Measurements from ENCODE around the gene CAPN8.
A peak's percentile ranks its signal among the peaks of the same experiment; 100 is the strongest.

Gene CAPN8

DNA sequence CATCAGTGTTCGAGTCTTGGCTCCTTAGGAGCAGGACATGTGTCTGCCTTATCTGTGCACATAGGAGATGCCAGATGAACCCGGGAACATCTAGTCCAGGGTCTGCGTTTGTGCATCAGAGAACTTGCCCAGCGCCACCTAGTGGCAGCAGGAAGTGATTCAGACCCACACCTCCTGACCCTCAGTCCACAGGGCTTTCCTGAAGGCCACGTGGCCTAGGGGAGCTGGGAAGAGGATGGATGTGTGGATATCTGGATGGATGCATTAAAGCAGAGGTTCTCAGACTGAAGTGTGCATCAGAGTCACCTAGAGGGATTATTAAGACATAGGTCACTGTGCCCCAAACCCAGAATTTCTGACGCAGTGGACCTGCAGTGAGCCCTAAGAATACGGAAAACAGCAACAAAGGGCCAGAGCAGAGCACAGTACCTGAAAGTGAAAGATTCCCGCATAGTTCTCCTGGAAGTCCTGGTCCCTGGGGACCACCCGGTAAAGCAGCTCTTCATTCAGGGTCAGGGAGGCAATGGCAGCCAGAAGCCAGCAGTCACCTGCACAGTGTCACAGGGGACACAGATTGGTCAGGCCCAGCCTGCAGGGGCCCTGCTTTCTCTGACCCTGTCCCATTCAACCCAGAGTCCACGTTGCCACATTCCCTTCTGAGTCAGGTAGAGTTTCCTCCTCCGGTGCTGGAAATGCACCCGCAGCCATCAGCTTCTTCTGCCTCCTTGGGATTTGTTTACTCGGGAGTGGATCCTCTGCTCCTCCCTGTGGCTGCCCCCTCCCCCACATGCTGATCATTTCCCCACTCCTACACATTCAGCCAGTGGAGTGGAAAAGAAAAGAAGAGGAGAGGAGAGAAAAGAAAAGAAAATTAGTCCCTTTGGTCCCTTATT lies 37.0 kb downstream of the CAPN8 start:
- DNase-seq: peak in 1 of 2 donors; percentile 59
- Histone ChIP-seq H3K27ac (no peak overlapping the region), H3K9me3 (no peaks in the 10 kb centered on the region), H3K4me3 (no peak overlapping the region), H3K36me3 (no peaks in the 10 kb centered on the region), H3K4me1 (no peaks in the 10 kb centered on the region), H3K27me3 (peaks cover 0 to 4% of the 10 kb centered on the region in 2 donors)
- TF ChIP-seq, protein P1, sequence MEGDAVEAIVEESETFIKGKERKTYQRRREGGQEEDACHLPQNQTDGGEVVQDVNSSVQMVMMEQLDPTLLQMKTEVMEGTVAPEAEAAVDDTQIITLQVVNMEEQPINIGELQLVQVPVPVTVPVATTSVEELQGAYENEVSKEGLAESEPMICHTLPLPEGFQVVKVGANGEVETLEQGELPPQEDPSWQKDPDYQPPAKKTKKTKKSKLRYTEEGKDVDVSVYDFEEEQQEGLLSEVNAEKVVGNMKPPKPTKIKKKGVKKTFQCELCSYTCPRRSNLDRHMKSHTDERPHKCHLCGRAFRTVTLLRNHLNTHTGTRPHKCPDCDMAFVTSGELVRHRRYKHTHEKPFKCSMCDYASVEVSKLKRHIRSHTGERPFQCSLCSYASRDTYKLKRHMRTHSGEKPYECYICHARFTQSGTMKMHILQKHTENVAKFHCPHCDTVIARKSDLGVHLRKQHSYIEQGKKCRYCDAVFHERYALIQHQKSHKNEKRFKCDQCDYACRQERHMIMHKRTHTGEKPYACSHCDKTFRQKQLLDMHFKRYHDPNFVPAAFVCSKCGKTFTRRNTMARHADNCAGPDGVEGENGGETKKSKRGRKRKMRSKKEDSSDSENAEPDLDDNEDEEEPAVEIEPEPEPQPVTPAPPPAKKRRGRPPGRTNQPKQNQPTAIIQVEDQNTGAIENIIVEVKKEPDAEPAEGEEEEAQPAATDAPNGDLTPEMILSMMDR (IDR thresholded peaks at IDR 0.05): peak; percentile 37 to 39
- intact Hi-C loops (cut with DNase I; ENCODE audit: low total_unique reads): no loop called here

DNA sequence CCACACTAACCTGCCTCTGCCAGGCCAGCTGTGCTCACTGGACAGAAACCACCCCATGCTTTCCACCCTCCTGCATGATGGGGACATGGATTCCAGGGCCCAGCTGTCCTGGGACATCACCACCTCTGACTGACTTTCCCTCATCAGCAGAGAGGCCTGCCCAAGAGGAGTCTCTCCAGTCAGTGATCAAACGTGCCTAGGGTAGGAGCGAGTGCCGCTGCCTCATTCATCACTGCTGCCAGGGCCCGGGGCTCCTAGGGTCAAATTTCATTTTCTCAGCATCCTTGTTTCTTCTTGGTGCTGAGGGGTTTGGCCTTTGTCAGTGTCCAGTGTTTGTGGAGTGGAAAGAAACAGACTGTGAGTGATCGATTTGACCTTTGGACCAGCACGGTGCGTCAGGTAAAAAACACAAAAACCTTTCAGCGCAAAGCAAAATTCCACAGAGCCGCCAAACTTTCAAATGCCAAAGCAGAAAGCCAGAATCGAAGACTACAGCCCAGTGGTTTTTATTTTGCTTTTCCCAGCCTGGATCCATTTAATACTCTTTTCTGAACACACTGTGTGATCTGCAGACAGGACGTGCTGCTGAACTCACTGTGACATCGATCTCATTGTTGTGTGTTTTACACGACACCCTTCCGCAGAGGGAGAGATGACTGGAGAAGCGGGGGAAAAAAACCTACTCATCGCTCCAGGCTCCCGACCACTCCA lies 43.2 kb downstream of the CAPN8 start:
- TF ChIP-seq, protein P1 (IDR thresholded peaks at IDR 0.05): no peak
- no peaks in the 10 kb centered on the region for H3K27me3 ChIP-seq
- H3K4me1 ChIP-seq: no peaks in the 10 kb centered on the region
- H3K4me3 ChIP-seq: no peak overlapping the region
- intact Hi-C loops (cut with DNase I; ENCODE audit: low total_unique reads): no loop called here
- no peaks in the 10 kb centered on the region for H3K9me3 ChIP-seq
- no peak overlapping the region for H3K27ac ChIP-seq
- DNase-seq: peak in 1 of 2 donors; percentile 44
- H3K36me3 ChIP-seq: no peaks in the 10 kb centered on the region

DNA sequence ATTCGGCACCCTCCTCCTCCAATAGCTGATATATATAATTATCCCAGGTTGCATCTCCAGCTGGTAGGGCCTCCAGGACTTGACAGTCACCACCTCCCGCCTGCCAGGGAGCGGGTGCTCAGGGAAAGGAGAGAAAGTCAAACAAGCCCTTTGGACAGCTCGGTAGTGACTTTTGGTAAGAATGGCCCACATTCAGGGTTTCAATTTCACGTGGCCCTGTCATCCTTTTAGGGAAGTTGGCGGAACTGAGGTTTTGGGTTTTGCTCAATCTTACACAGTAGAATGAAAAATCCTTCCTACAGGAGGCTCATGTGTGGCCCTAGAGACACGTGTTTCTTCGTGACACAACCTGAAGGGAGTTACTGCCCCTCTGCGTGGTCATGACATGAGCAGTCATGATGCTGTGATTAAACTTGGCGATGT lies 44.2 kb downstream of the CAPN8 start:
- intact Hi-C loops (cut with DNase I; ENCODE audit: low total_unique reads): no loop called here

DNA sequence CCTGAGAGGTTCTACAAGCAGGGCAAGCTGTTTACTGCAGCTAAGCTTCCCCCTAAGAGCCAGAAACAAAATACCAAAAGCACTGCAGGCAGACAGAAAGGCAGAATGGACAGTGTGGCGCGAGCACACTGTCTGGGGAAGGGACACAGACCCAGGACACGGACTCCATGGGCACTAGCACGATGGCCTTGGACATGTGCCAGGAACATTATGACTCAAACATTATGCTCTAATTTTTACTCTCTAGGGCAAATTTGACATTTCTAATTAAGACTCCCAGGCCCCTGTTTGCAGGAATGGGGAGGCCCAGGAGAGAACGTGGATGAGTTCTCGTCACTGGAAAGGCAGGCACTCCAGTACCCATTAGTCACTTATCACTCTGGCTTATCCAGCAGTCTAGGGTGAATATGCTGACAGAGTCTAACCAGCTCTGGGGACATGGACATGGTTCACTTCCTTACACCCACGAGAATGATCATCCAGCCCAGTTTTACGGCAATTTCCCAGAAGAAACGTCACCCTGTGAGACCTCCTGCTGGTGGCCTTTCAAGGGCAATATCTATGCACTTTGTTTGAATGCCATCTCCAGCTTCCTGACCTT lies 45.1 kb downstream of the CAPN8 start:
- peak in 1 of 2 donors; percentile 29 for DNase-seq

More for the DNA sequence above, 44.2 kb downstream of the CAPN8 start:
- Histone ChIP-seq H3K36me3 (no peaks in the 10 kb centered on the region), H3K4me1 (no peaks in the 10 kb centered on the region), H3K27me3 (no peaks in the 10 kb centered on the region), H3K4me3 (no peak overlapping the region), H3K27ac (no peak overlapping the region), H3K9me3 (no peaks in the 10 kb centered on the region)
- peak in 1 of 2 donors; percentile 48 for DNase-seq
- TF ChIP-seq, protein P1 (IDR thresholded peaks at IDR 0.05): no peak

DNA sequence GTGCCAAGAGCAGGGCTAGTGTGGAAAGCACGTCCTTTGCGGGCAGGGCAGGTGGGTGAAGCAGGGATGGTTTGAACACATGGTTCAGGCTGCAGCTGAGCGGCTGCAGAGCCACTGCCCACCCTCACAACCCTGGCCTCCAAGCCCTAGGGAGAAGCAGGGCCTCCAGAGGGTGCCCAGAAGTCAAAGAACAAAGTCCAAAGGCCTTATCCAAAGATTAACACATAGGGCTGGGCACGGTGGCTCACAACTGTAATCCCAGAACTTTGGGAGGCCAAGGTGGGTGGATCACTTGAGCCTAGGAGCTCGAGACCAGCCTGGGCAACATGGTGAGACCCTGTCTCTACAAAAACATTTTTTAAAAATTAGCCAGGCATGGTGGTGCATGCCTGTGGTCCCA lies 46.8 kb downstream of the CAPN8 start:
- no peaks in the 10 kb centered on the region for H3K27me3 ChIP-seq
- H3K36me3 ChIP-seq: no peaks in the 10 kb centered on the region
- no peak overlapping the region for H3K27ac ChIP-seq
- no peak overlapping the region for H3K4me3 ChIP-seq
- no peaks in the 10 kb centered on the region for H3K9me3 ChIP-seq
- intact Hi-C loops (cut with DNase I; ENCODE audit: low total_unique reads): no loop called here
- TF ChIP-seq, protein P1 (IDR thresholded peaks at IDR 0.05): no peak
- H3K4me1 ChIP-seq: no peaks in the 10 kb centered on the region
- peak in 1 of 2 donors; percentile 45 for DNase-seq

More for the DNA sequence above, 45.1 kb downstream of the CAPN8 start:
- Histone ChIP-seq H3K27me3 (no peaks in the 10 kb centered on the region), H3K36me3 (no peaks in the 10 kb centered on the region), H3K9me3 (no peaks in the 10 kb centered on the region), H3K4me1 (no peaks in the 10 kb centered on the region), H3K4me3 (no peak overlapping the region), H3K27ac (no peak overlapping the region)
- TF ChIP-seq, protein P1 (IDR thresholded peaks at IDR 0.05): no peak
- intact Hi-C loops (cut with DNase I; ENCODE audit: low total_unique reads): no loop called here

Data from tibial artery (tissue), 4 donors.